Gastroesophageal sphincter (tissue), 4 donors: ENCODE data around the gene HIRA. TPM values are rescaled to one million over a fixed set of nuclear protein-coding genes. Genes with fewer than 3 reads are reported as not detected.

Experiments used
- ATAC-seq: fragments of 150-250 bp; one replicate; pipeline ENCODE4 v1.9.1; 2016; ENCODE audit warnings: mild to moderate bottlenecking, moderate library complexity
- H3K27ac ChIP-seq, 4 donors: fragments of 200-600 bp; sonication (generic) in 3 of 4; 1 replicate in 3 of 4; 2 replicates in 1 of 4; pipeline ENCODE4 v1.5.1; 2016 to 2019
- H3K27me3 ChIP-seq: fragments of 200-600 bp; sonication (generic); one replicate; pipeline ENCODE4 v1.5.1; 2019
- H3K36me3 ChIP-seq, 2 donors: fragments of 200-600 bp; sonication (generic); one replicate each; pipeline ENCODE4 v1.5.1; 2019; ENCODE audit warnings: control low read depth in 1 of 2
- H3K4me1 ChIP-seq, 3 donors: fragments of 200-600 bp; sonication (generic); 1 replicate in 2 of 3; 2 replicates in 1 of 3; pipeline ENCODE4 v1.5.1; 2016 to 2019; ENCODE audit warnings: control low read depth in 2 of 3
- H3K4me3 ChIP-seq, 2 donors: fragments of 200-600 bp; sonication (generic); one replicate each; pipeline ENCODE4 v1.5.1; 2019; ENCODE audit warnings: mild to moderate bottlenecking in 1 of 2, moderate library complexity in 1 of 2
- H3K9me3 ChIP-seq, 3 donors: fragments of 200-600 bp; sonication (generic); one replicate each; pipeline ENCODE4 v1.5.1; 2017 to 2019; ENCODE audit warnings: control low read depth in 2 of 3
- CTCF ChIP-seq, 4 experiments: fragments of 200-600 bp in 2 of 4; fragments of 450-650 bp in 2 of 4; sonication (generic) in 1 of 4; IDR thresholded peaks; one replicate each; pipeline ENCODE4 v1.5.1; 2017 to 2019; ENCODE audit warnings: antibody characterized with exemption in 4 of 4, mild to moderate bottlenecking in 2 of 4, moderate library complexity in 2 of 4
- EP300 ChIP-seq: sonication (generic); formaldehyde crosslinking; IDR thresholded peaks from one replicate; pipeline ENCODE4 v1.6.1; 2017; ENCODE audit warnings: antibody characterized with exemption, mild to moderate bottlenecking
- POLR2A ChIP-seq, 2 donors: fragments of 450-650 bp; IDR thresholded peaks; one replicate each; pipeline ENCODE4 v1.6.1; 2017; ENCODE audit warnings: antibody characterized with exemption in 2 of 2, mild to moderate bottlenecking in 2 of 2, moderate library complexity in 1 of 2
- POLR2AphosphoS5 ChIP-seq: sonication (generic); formaldehyde crosslinking; IDR thresholded peaks from one replicate; pipeline ENCODE4 v1.6.1; 2017; ENCODE audit warnings: antibody characterized with exemption
- WGBS, 2 donors: methylation state at CpG; one replicate each; pipeline ENCODE4 v1.1.5; 2018; ENCODE audit warnings: low coverage in 1 of 2; 5-methylcytosine and 5-hydroxymethylcytosine counted together
- total RNA-seq, 4 donors: library from RNA; depleted of rRNA; stranded (reverse); fragments of >200 nt; gene quantifications; one replicate each; pipeline ENCODE4 v1.1.0, GENCODE V29; 2016

Gene HIRA
- total RNA-seq, 4 donors from 2014 or later: 20.5 to 35.6 (median 26.0) TPM

- H3K36me3 ChIP-seq: peaks cover 0 to 11% of the 10 kb centered on the region in 2 donors
- no peak for ATAC-seq
- TF ChIP-seq POLR2AphosphoS5 (no peak), EP300 (no peak), CTCF (IDR thresholded peaks at IDR 0.05) (no peak), POLR2A (IDR thresholded peaks at IDR 0.05) (no peak)
- H3K27me3 ChIP-seq: no peaks in the 10 kb centered on the region
- H3K9me3 ChIP-seq: no peaks in the 10 kb centered on the region
- peaks cover 0 to 50% (median 19%) of the 10 kb centered on the region in 3 donors for H3K4me1 ChIP-seq
- H3K27ac ChIP-seq: peak overlapping the region in 3 of 4 donors; percentile 90 to 98 (median 95)
- WGBS, 2 donors: 22 to 23% methylated on average over 7 to 8 of the region's 12 CpGs
- H3K4me3 ChIP-seq: peak overlapping the region; percentile 73 to 75
Observed at GRCh38 chr22:19429950-19430889, 1.3 kb downstream of the HIRA start.

- H3K27me3 ChIP-seq: no peaks in the 10 kb centered on the region
- no peaks in the 10 kb centered on the region for H3K36me3 ChIP-seq
- 71 to 77% methylated on average over 1 to 3 of the region's 3 CpGs for WGBS, 2 donors
- no peak overlapping the region for H3K27ac ChIP-seq
- no peak overlapping the region for H3K4me3 ChIP-seq
- no peak for TF ChIP-seq CTCF (IDR thresholded peaks at IDR 0.05)
- no peak for TF ChIP-seq POLR2AphosphoS5
- TF ChIP-seq POLR2A (IDR thresholded peaks at IDR 0.05): no peak
- TF ChIP-seq EP300: no peak
- peaks cover 0 to 40% (median 0%) of the 10 kb centered on the region in 3 donors for H3K4me1 ChIP-seq
- no peaks in the 10 kb centered on the region for H3K9me3 ChIP-seq
- ATAC-seq: no peak
Observed at GRCh38 chr22:19424186-19424500, 7.4 kb downstream of the HIRA start.

- H3K9me3 ChIP-seq: no peaks in the 10 kb centered on the region
- H3K4me1 ChIP-seq: peaks cover 0 to 30% (median 0%) of the 10 kb centered on the region in 3 donors
- no peak overlapping the region for H3K27ac ChIP-seq
- H3K27me3 ChIP-seq: no peaks in the 10 kb centered on the region
- ATAC-seq: no peak
- no peak overlapping the region for H3K4me3 ChIP-seq
- TF ChIP-seq CTCF (IDR thresholded peaks at IDR 0.05) (no peak), EP300 (no peak), POLR2AphosphoS5 (no peak)
- 74 to 79% methylated on average over 8 to 11 of the region's 11 CpGs for WGBS, 2 donors
- no peaks in the 10 kb centered on the region for H3K36me3 ChIP-seq
Observed at GRCh38 chr22:19422440-19423301, 8.9 kb downstream of the HIRA start.

GRCh38 chr22:19420321-19420720 lies 11.2 kb downstream of the HIRA start:
- Histone ChIP-seq H3K36me3 (no peaks in the 10 kb centered on the region), H3K9me3 (no peaks in the 10 kb centered on the region), H3K4me1 (peaks cover 0 to 22% (median 0%) of the 10 kb centered on the region in 3 donors), H3K27me3 (no peaks in the 10 kb centered on the region), H3K27ac (no peak overlapping the region), H3K4me3 (no peak overlapping the region)
- 97 to 100% methylated on average over 1 to 6 of the region's 6 CpGs for WGBS, 2 donors
- TF ChIP-seq CTCF (IDR thresholded peaks at IDR 0.05) (no peak), EP300 (no peak), POLR2AphosphoS5 (no peak)
- no peak for ATAC-seq
